Measurements from ENCODE around the gene APOM. TPM values are rescaled to one million over a fixed set of nuclear protein-coding genes. Genes with fewer than 3 reads are reported as not detected.

APOM gene
- total RNA-seq, 3 donors from 2014 or later (not counting 1 experiment from before 2014, with no cell fraction given), result 2.6 to 2.8 (median 2.7) TPM

DNA sequence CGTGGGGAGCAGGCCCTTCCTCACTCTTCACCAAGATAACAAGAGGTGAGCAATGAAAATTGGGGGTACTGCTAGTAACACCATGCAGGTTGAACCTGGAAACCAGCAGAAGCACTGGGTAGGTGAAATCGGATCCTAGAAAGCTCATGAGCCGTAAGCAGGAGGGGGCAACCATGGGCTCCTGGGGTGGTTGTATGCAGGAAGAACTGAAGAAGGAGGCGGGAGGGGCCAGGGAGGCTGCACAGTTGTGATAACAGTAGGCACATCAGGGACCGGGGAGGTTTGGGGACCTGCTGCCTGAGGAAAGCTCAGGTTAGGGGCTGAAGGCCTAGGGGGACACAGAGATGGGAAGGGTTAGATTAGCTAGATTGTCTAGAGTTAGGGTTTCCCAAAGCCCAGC is 30.8 kb downstream of the APOM start:
- Mint-ChIP-seq H3K9me3 (no peaks in the 10 kb centered on the region), H3K27me3 (ENCODE audit: low read depth in 2 of 2) (no peaks in the 10 kb centered on the region), H3K36me3 (no peaks in the 10 kb centered on the region), H3K4me3 (no peak overlapping the region), H3K4me1 (peaks cover 3 to 10% of the 10 kb centered on the region in 2 donors), H3K27ac (peak overlapping the region in 1 of 2 donors; percentile 26)
- no peaks in the 10 kb centered on the region for H3K9me3 ChIP-seq (ENCODE audit: control insufficient read depth, insufficient read depth, low read length)
- peaks cover 46% of the 10 kb centered on the region for H3K36me3 ChIP-seq (ENCODE audit: control insufficient read depth, insufficient read depth, low read length)
- intact Hi-C loops (cut with micrococcal nuclease), result no loop called here
- H3K4me1 ChIP-seq (ENCODE audit: control insufficient read depth, insufficient read depth, low read length), result peaks cover 14% of the 10 kb centered on the region
- 92% methylated on average over 5 of the region's 5 CpGs for WGBS (ENCODE audit: insufficient coverage)
- DNase-seq (no peak), ATAC-seq (no peak)
- no peak overlapping the region for H3K27ac ChIP-seq (ENCODE audit: low read length)
- no peaks in the 10 kb centered on the region for H3K27me3 ChIP-seq (ENCODE audit: control insufficient read depth, insufficient read depth, low read length)
- TF ChIP-seq, protein P1, sequence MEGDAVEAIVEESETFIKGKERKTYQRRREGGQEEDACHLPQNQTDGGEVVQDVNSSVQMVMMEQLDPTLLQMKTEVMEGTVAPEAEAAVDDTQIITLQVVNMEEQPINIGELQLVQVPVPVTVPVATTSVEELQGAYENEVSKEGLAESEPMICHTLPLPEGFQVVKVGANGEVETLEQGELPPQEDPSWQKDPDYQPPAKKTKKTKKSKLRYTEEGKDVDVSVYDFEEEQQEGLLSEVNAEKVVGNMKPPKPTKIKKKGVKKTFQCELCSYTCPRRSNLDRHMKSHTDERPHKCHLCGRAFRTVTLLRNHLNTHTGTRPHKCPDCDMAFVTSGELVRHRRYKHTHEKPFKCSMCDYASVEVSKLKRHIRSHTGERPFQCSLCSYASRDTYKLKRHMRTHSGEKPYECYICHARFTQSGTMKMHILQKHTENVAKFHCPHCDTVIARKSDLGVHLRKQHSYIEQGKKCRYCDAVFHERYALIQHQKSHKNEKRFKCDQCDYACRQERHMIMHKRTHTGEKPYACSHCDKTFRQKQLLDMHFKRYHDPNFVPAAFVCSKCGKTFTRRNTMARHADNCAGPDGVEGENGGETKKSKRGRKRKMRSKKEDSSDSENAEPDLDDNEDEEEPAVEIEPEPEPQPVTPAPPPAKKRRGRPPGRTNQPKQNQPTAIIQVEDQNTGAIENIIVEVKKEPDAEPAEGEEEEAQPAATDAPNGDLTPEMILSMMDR (IDR thresholded peaks at IDR 0.05), result no peak
- H3K4me3 ChIP-seq (ENCODE audit: low read length), result no peak overlapping the region

DNA sequence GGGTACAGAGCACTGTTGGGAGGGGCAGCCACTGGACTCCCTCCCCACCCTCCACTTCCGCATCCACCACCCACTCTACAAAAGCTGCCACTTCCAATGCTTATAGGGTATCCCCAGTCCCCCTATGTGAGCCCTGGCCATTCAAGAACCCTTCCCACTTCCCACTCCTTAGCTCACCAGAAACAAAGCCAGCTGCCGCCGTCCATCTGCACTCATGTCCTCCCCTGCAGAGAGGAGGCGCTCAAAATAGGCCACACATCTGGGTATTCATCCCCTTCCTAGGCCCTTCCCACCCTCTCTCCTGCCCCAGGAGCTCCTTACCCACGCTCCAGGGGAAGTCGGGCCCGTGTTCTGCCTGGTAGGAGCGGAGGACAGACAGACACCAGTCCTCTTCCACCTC is 31.6 kb downstream of the APOM start:
- Histone ChIP-seq H3K9me3 (ENCODE audit: control insufficient read depth, insufficient read depth, low read length) (no peaks in the 10 kb centered on the region), H3K27me3 (ENCODE audit: control insufficient read depth, insufficient read depth, low read length) (no peaks in the 10 kb centered on the region), H3K4me1 (ENCODE audit: control insufficient read depth, insufficient read depth, low read length) (peaks cover 10% of the 10 kb centered on the region), H3K27ac (ENCODE audit: low read length) (no peak overlapping the region), H3K36me3 (ENCODE audit: control insufficient read depth, insufficient read depth, low read length) (peaks cover 52% of the 10 kb centered on the region), H3K4me3 (ENCODE audit: low read length) (no peak overlapping the region)
- H3K4me3 Mint-ChIP-seq, result no peak overlapping the region
- ATAC-seq, result no peak
- no peaks in the 10 kb centered on the region for H3K9me3 Mint-ChIP-seq
- TF ChIP-seq, protein P1 (IDR thresholded peaks at IDR 0.05), result no peak
- DNase-seq, result no peak
- 94% methylated on average over 8 of the region's 8 CpGs for WGBS (ENCODE audit: insufficient coverage)
- intact Hi-C loops (cut with micrococcal nuclease), result no loop called here
- no peaks in the 10 kb centered on the region for H3K36me3 Mint-ChIP-seq
- H3K27ac Mint-ChIP-seq, result no peak overlapping the region
- peaks cover 0 to 7% of the 10 kb centered on the region in 2 donors for H3K4me1 Mint-ChIP-seq
- no peaks in the 10 kb centered on the region for H3K27me3 Mint-ChIP-seq (ENCODE audit: low read depth in 2 of 2)

DNA sequence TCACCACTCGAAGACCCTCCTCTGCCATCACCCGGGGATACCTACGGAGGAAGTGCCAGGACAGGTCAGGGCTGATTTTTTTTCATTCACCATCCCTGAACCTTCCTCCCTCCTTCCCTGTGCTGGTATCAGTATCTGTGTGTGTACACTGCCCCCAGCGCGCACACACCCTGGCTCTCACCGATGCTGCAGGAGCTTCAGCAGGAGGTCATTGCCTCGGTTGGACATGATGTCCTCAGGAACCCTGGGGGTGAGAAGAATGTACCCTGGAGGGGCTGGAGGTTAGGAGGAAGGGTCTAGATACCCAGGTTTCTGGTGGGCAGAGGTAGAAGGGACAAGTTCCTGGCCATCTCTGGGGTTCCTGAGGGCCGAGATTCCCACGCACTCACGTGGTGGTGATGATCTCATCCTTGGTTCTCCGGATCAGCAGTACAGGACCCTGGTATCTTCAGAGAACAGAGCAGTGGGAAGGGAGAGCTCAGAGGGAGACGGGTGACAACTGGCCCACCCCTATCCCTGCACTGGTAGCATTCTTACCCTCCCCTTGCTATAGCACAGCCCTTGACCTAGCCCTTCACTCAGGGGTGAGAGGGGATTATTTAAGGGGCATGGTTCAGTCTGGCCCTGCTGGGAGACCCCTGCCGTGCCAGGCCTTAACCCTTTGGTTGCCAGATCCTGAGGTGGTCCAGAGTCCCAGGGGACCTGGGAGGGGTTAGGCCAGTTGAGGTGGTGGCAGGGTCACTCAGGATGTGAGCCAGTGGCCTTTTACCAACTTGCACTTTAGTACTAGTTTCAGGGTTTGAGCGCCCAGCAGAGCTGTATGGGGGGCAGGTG is 32.4 kb downstream of the APOM start:
- no peaks in the 10 kb centered on the region for H3K36me3 Mint-ChIP-seq
- ATAC-seq, result peak in 1 of 3 donors; percentile 18
- no peaks in the 10 kb centered on the region for H3K27me3 Mint-ChIP-seq (ENCODE audit: low read depth in 2 of 2)
- H3K27me3 ChIP-seq (ENCODE audit: control insufficient read depth, insufficient read depth, low read length), result no peaks in the 10 kb centered on the region
- H3K36me3 ChIP-seq (ENCODE audit: control insufficient read depth, insufficient read depth, low read length), result peaks cover 60% of the 10 kb centered on the region
- H3K4me3 ChIP-seq (ENCODE audit: low read length), result no peak overlapping the region
- no peak for DNase-seq
- peaks cover 5% of the 10 kb centered on the region for H3K4me1 ChIP-seq (ENCODE audit: control insufficient read depth, insufficient read depth, low read length)
- H3K9me3 ChIP-seq (ENCODE audit: control insufficient read depth, insufficient read depth, low read length), result no peaks in the 10 kb centered on the region
- intact Hi-C loops (cut with micrococcal nuclease), result no loop called here
- peaks cover 0 to 7% of the 10 kb centered on the region in 2 donors for H3K4me1 Mint-ChIP-seq
- TF ChIP-seq, protein P1 (IDR thresholded peaks at IDR 0.05), result no peak
- H3K4me3 Mint-ChIP-seq, result no peak overlapping the region
- no peak overlapping the region for H3K27ac Mint-ChIP-seq
- H3K27ac ChIP-seq (ENCODE audit: low read length), result no peak overlapping the region
- no peaks in the 10 kb centered on the region for H3K9me3 Mint-ChIP-seq
- WGBS (ENCODE audit: insufficient coverage), result 95% methylated on average over 13 of the region's 14 CpGs

Measured in natural killer cell (primary cell).